ENCODE measurements around the gene UBP1.
A peak's percentile ranks its signal among the peaks of the same experiment; 100 is the strongest.
"Not testable (repeated sequence)": the region's sequence is repeated elsewhere in the genome, so short reads cannot be mapped to it uniquely, and the experiment has no call there.

UBP1 gene

GRCh38 chr3:33440328-33441224 lies at the start of gene UBP1:
UBP1 (minus strand) TSS chr3:33440405; CDS start chr3:33439848, 557 bp downstream.
- peak; percentile 100 for DNase-seq

DNA sequence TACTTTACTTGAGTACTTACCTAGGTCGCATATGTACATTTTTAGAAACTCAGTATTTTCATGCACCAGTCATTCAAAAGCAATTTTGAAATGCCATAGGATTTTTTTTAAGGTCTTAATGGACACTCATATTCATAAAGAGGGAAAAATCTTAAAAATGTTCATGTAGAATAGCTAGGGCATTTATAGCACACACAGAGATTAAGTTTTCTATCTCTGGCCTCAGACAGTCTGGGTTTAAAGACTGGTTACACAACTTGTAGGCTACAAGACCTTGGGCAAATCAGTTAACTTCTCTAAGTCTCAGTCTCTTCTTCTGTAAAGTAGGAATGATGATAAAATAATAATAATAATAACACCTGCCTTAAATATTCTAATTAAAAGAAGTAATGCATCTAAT lies 48.5 kb upstream of the UBP1 start:
- DNase-seq = no peak

GRCh38 chr3:33488246-33488645 lies 48.0 kb upstream of the UBP1 start:
- DNase-seq = no peak

- no peak for DNase-seq
Measured at GRCh38 chr3:33482111-33482521, 41.9 kb upstream of the UBP1 start.

DNA sequence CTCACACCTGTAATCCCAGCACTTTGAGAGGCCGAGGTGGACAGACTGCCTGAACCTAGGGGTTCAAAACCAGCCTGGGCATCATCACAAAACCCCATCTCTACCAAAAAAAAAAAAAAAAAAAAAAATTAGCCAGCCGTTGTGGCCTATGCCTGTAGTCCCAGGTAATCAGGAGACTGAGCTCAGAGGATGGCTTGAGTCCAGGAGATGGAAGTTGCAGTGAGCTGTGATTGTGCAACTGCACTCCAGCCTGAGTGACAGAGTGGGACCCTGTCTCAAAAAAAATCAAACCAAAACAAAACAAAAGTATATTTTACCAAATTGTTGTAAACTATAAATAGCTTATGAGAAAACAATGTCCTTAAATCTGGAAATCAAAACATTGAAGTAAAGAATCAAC lies 34.7 kb upstream of the UBP1 start:
- no peak for DNase-seq

- DNase-seq = no peak
Measured at GRCh38 chr3:33473813-33474212, 33.6 kb upstream of the UBP1 start.

DNA sequence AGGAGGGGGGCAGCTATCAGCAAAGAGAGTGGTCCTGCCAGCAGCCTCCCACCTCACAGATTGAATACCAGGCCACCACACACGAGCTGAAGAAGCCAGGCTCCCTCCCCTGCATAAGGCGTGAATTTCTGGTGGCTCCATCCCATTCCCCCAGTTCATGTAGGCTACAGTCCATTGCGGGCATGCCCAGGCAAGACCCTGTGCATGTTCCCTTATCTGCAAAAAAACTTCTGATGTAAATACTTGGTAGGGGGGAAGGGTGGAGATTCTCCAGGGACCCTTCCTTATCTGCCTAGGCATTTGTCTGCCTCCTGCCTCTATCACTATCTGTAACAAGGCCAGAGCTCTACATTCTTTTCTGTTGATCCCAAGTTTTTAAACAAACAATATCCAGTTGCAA lies 27.6 kb upstream of the UBP1 start:
- DNase-seq = no peak

GRCh38 chr3:33461097-33461496 lies 20.9 kb upstream of the UBP1 start:
- DNase-seq = no peak

DNA sequence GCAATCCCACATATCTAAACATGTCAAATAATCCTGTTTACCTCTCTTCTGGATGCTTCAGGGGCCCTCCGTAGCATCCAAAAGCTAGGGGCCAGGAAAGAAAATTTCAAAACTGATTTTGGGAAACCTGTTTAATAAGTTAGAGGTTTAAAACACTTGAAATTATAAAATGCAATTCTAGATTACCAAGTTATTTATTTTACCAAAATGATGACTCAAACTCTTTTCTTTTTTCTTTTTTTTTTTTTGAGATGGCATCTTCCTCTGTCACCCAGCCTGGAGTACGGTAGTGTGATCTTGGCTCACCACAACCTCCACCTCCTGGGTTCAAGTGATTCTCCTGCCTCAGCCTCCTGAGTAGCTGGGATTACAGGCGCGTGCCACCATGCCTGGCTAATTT lies 19.4 kb upstream of the UBP1 start:
- DNase-seq = not testable (repeated sequence)

- no peak for DNase-seq
Measured at GRCh38 chr3:33458446-33458845, 18.2 kb upstream of the UBP1 start.

- no peak for DNase-seq
Measured at GRCh38 chr3:33456756-33457155, 16.6 kb upstream of the UBP1 start.

DNA sequence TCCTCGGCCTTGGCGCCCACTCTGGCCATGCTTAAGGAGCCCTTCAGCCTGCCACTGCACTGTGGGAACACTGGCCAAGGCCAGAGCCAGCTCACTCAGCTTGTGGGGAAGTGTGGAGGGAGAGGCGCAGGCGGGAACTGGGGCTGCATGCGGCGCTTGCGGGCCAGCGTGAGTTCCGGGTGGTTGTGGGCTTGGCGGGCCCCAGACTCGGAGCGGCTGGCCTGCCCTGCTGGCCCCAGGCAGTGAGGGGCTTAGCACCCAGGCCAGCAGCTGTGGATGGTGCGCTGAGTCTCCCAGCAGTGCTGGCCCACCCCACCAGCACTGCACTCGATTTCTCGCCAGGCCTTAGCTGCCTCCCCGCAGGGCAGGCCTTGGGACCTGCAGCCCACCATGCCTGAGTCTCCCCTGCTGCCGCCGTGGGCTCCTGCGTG lies 13.1 kb upstream of the UBP1 start:
- DNase-seq = no peak

DNA sequence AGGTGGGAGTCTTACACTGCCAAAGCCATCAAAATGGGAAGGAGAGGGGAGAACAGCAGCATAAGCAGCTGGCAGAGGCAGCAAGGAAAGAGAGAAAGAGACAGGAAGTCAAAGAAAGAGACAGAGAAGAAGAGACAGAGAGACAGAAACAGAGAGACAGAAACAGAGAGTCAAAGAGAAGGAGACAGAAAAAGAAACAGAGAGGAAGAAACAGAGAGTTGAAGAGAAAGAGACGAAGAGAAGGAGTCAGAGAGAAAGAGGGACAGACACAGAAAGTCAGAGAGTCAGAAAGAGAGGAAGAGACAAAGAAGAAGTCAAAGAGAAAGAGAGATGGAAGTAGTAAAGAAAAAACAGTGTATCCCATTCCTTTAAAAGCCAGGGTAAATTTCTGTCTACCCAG lies 11.8 kb upstream of the UBP1 start:
- DNase-seq = not testable (repeated sequence)

DNA sequence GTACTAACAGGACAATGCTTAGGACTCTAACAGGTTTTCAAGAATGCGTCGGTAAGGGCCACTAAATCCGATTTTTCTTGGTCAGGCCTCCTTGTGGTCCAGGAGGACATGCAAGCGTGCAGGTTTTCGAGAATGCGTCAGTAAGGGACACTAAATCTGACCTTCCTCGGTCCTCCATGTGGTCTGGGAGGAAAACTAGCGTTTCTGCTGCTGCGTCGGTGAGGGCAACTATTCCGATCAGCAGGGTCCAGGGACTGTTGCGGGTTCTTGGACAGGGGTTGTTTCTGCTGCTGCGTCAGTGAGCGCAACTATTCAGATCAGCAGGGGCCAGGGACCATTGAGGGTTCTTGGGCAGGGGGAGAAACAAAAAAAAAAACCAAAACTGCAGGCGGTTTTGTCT lies 7.8 kb upstream of the UBP1 start:
- DNase-seq = no peak

GRCh38 chr3:33447256-33447625 lies 7.0 kb upstream of the UBP1 start:
- DNase-seq = not testable (repeated sequence)

GRCh38 chr3:33442190-33442589 lies 2.0 kb upstream of the UBP1 start:
- DNase-seq = no peak

DNA sequence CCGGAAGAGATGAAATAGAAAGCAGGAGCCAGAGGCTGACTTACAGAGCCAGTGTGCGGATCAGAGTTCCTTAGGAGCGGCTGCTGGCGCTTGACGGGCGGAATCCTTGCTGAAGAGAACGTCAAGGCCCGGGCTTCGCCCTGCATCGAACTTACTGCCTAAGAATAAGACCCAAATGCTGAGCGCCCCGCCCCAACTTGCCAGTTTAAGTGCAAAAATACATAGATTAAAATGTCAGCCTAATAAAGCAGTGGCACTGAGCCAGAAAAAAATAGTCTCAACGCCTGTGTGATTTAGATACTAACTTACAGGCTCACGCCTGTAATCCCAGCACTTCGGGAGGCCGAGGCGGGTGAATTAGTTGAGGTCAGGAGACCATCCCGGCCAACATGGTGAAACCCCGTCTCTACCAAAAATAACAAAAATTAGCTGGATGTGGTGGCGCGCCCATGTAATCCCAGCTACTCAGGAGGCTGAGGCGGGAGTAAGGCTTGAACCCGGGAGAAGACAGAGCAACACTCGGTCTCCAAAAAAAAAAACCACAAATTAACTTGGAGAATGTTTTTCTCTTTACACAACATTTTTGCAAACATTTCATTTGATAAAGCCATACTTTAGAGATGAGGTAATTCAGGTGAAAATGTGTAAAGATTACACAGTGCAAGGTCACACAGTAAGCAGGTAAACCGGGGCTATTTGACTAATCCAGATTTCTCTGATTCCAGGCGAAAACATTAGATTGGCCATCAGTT lies 1.2 kb upstream of the UBP1 start:
- DNase-seq = no peak

GRCh38 chr3:33439546-33440327 lies 468 bp downstream of the UBP1 start:
- peak; percentile 46 for DNase-seq

GRCh38 chr3:33438881-33439545 lies 1.2 kb downstream of the UBP1 start:
- no peak for DNase-seq

DNA sequence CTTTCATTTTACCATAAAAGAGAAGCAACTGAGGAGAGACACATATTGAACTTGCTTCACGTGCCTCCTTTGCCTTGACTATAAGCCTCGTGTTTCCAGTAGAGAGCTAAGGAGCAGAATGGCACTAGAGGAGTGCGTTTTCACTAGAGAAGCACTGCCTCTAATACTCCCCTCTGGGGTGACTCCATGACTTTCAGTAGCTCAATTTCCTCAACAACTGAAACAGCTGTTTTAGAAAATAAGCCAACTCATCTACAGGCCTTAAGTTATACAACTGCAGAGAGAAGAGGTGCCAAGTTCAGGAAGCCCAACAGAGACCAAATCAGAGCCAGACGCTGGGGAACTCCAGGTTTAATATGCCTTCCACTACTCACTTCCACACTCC lies 1.9 kb downstream of the UBP1 start:
- DNase-seq = peak; percentile 28

GRCh38 chr3:33437556-33438283 lies 2.5 kb downstream of the UBP1 start:
- DNase-seq = no peak

DNA sequence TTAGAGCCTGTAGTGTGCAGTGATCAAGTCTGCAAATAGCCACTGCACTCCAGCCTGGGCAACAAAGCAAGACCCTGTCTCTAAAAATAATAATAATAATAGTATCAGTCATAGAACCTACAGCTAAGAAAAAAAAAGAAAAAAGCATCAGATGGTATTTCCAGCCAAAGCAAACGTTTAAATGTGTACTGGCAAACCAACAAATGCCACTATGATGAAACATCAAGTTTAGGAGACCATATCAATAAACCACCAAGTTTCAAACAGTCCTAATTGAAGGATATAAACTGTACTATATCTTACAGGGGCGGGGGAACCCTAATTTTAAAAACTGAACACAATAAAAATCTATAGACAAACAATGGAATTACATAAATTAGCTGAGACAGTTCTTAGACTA lies 6.4 kb downstream of the UBP1 start:
- no peak for DNase-seq

All from activated CD4-positive, alpha-beta T cell treated with anti-CD3 and anti-CD28 coated beads, Interleukin-2, amount 50 U/mL, for 16 hours (primary cell).